ENCODE measurements around the gene IRX2.

Gene IRX2

GRCh38 chr5:2714026-2714425 lies 37.5 kb downstream of the IRX2 start:
- Histone ChIP-seq H3K27ac (ENCODE audit: low read length) (no peak overlapping the region), H3K27me3 (ENCODE audit: low read depth, low read length) (no peaks in the 10 kb centered on the region), H3K9ac (ENCODE audit: low read length) (no peak overlapping the region), H3K4me1 (ENCODE audit: low read length) (no peaks in the 10 kb centered on the region), H3K4me2 (ENCODE audit: low read length) (no peak overlapping the region), H3K9me3 (ENCODE audit: insufficient read depth, low read length) (no peaks in the 10 kb centered on the region), H3K36me3 (replicated peaks; ENCODE audit: low read depth, low read length) (no peaks in the 10 kb centered on the region), H4K20me1 (ENCODE audit: insufficient read depth, low read length) (no peaks in the 10 kb centered on the region), H3K79me2 (ENCODE audit: low read length) (no peaks in the 10 kb centered on the region), H3K4me3 (ENCODE audit: low read length) (no peak overlapping the region), H2AFZ (ENCODE audit: low read depth, low read length) (no peak overlapping the region)
- TF ChIP-seq EZH2phosphoT487 (IDR thresholded peaks at IDR 0.05; ENCODE audit: low read depth), result no peak
- TF ChIP-seq, protein P1, sequence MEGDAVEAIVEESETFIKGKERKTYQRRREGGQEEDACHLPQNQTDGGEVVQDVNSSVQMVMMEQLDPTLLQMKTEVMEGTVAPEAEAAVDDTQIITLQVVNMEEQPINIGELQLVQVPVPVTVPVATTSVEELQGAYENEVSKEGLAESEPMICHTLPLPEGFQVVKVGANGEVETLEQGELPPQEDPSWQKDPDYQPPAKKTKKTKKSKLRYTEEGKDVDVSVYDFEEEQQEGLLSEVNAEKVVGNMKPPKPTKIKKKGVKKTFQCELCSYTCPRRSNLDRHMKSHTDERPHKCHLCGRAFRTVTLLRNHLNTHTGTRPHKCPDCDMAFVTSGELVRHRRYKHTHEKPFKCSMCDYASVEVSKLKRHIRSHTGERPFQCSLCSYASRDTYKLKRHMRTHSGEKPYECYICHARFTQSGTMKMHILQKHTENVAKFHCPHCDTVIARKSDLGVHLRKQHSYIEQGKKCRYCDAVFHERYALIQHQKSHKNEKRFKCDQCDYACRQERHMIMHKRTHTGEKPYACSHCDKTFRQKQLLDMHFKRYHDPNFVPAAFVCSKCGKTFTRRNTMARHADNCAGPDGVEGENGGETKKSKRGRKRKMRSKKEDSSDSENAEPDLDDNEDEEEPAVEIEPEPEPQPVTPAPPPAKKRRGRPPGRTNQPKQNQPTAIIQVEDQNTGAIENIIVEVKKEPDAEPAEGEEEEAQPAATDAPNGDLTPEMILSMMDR (IDR thresholded peaks at IDR 0.05; ENCODE audit: low read depth, low read length), result no peak

GRCh38 chr5:2711446-2712425 lies 39.7 kb downstream of the IRX2 start:
- H3K9ac ChIP-seq (ENCODE audit: low read length), result no peak overlapping the region

GRCh38 chr5:2710910-2711309 lies 40.6 kb downstream of the IRX2 start:
- Histone ChIP-seq H3K4me1 (ENCODE audit: low read length) (no peaks in the 10 kb centered on the region), H3K9ac (ENCODE audit: low read length) (no peak overlapping the region), H3K27me3 (ENCODE audit: low read depth, low read length) (no peaks in the 10 kb centered on the region)

More at GRCh38 chr5:2711446-2712425, 39.7 kb downstream of the IRX2 start:
- no peaks in the 10 kb centered on the region for H3K79me2 ChIP-seq (ENCODE audit: low read length)
- no peaks in the 10 kb centered on the region for H3K4me1 ChIP-seq (ENCODE audit: low read length)
- no peak overlapping the region for H3K4me3 ChIP-seq (ENCODE audit: low read length)
- TF ChIP-seq EZH2phosphoT487 (IDR thresholded peaks at IDR 0.05; ENCODE audit: low read depth), result no peak
- TF ChIP-seq, protein P1 (IDR thresholded peaks at IDR 0.05; ENCODE audit: low read depth, low read length), result no peak
- no peak overlapping the region for H3K27ac ChIP-seq (ENCODE audit: low read length)
- no peaks in the 10 kb centered on the region for H3K36me3 ChIP-seq (replicated peaks; ENCODE audit: low read depth, low read length)
- no peak overlapping the region for H2AFZ ChIP-seq (ENCODE audit: low read depth, low read length)
- no peaks in the 10 kb centered on the region for H4K20me1 ChIP-seq (ENCODE audit: insufficient read depth, low read length)
- H3K9me3 ChIP-seq (ENCODE audit: insufficient read depth, low read length), result no peaks in the 10 kb centered on the region
- H3K27me3 ChIP-seq (ENCODE audit: low read depth, low read length), result no peaks in the 10 kb centered on the region
- no peak overlapping the region for H3K4me2 ChIP-seq (ENCODE audit: low read length)

More at GRCh38 chr5:2710910-2711309, 40.6 kb downstream of the IRX2 start:
- TF ChIP-seq EZH2phosphoT487 (IDR thresholded peaks at IDR 0.05; ENCODE audit: low read depth), result no peak
- TF ChIP-seq, protein P1 (IDR thresholded peaks at IDR 0.05; ENCODE audit: low read depth, low read length), result no peak
- no peaks in the 10 kb centered on the region for H3K79me2 ChIP-seq (ENCODE audit: low read length)
- H3K27ac ChIP-seq (ENCODE audit: low read length), result no peak overlapping the region
- no peak overlapping the region for H3K4me2 ChIP-seq (ENCODE audit: low read length)
- H4K20me1 ChIP-seq (ENCODE audit: insufficient read depth, low read length), result no peaks in the 10 kb centered on the region
- no peaks in the 10 kb centered on the region for H3K9me3 ChIP-seq (ENCODE audit: insufficient read depth, low read length)
- no peaks in the 10 kb centered on the region for H3K36me3 ChIP-seq (replicated peaks; ENCODE audit: low read depth, low read length)
- no peak overlapping the region for H3K4me3 ChIP-seq (ENCODE audit: low read length)
- no peak overlapping the region for H2AFZ ChIP-seq (ENCODE audit: low read depth, low read length)

Data from OCI-LY3 (cell line).